Kidney epithelial cell (primary cell): ENCODE results near the gene MEIOB. TPM values are rescaled to one million over a fixed set of nuclear protein-coding genes. Genes with fewer than 3 reads are reported as not detected.
"Not testable (repeated sequence)": the region's sequence is repeated elsewhere in the genome, so short reads cannot be mapped to it uniquely, and the experiment has no call there.

ENCODE experiments used
- DNase-seq: peaks from one replicate; pipeline ENCODE4 v3.0.0-alpha.2; 2010; ENCODE audit warnings: low read depth
- H3K27me3 ChIP-seq: 2 replicates; pipeline ENCODE4 v1.6.0; 2011; ENCODE audit warnings: low read length; ENCODE audit not compliant: control insufficient read depth, insufficient read depth
- H3K36me3 ChIP-seq: 2 replicates; pipeline ENCODE4 v1.5.1; 2011; ENCODE audit warnings: low read length; ENCODE audit not compliant: control insufficient read depth, insufficient read depth
- H3K4me3 ChIP-seq: 2 replicates; pipeline ENCODE4 v1.5.1; 2011; ENCODE audit warnings: low read depth, mild to moderate bottlenecking, control low read depth, low read length
- total RNA-seq: library from RNA; depleted of rRNA; stranded (reverse); fragments of >200 nt; gene quantifications from 2 replicates; pipeline ENCODE4 v1.2.3, GENCODE V29; 2015
- TF ChIP-seq, protein P1 (sequence below): IDR thresholded peaks from 2 replicates; pipeline ENCODE4 v1.5.1; 2011; ENCODE audit warnings: mild to moderate bottlenecking, moderate library complexity, low read length, control low read depth, inconsistent platforms; ENCODE audit not compliant: insufficient read depth, poor library complexity, severe bottlenecking

MEIOB gene
- total RNA-seq, 1 donor from 2014 or later: 6.2 TPM

DNA sequence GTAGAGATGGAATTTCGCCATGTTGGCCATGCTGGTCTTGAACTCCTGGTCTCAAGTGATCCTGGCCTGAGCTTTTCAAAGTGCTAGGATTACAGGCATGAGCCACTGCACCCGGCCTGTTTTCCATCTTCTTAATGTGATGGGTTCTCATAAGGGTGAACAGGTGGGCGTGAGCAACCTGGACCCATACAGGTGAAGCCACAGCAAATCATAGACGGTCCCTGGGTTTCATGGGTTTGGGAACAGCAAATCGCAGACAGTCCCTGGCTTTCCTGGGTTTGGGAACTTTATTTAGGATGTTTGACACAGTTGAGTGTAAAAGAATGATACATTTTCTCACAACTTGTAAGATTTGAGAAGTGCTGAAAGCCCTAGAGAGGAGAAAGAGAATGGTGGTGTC, 12.9 kb upstream of the MEIOB start:
- no peak for DNase-seq
- TF ChIP-seq, protein P1, sequence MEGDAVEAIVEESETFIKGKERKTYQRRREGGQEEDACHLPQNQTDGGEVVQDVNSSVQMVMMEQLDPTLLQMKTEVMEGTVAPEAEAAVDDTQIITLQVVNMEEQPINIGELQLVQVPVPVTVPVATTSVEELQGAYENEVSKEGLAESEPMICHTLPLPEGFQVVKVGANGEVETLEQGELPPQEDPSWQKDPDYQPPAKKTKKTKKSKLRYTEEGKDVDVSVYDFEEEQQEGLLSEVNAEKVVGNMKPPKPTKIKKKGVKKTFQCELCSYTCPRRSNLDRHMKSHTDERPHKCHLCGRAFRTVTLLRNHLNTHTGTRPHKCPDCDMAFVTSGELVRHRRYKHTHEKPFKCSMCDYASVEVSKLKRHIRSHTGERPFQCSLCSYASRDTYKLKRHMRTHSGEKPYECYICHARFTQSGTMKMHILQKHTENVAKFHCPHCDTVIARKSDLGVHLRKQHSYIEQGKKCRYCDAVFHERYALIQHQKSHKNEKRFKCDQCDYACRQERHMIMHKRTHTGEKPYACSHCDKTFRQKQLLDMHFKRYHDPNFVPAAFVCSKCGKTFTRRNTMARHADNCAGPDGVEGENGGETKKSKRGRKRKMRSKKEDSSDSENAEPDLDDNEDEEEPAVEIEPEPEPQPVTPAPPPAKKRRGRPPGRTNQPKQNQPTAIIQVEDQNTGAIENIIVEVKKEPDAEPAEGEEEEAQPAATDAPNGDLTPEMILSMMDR: no peak
- Histone ChIP-seq H3K4me3 (no peak overlapping the region), H3K36me3 (no peaks in the 10 kb centered on the region), H3K27me3 (peaks cover 8% of the 10 kb centered on the region)

DNA sequence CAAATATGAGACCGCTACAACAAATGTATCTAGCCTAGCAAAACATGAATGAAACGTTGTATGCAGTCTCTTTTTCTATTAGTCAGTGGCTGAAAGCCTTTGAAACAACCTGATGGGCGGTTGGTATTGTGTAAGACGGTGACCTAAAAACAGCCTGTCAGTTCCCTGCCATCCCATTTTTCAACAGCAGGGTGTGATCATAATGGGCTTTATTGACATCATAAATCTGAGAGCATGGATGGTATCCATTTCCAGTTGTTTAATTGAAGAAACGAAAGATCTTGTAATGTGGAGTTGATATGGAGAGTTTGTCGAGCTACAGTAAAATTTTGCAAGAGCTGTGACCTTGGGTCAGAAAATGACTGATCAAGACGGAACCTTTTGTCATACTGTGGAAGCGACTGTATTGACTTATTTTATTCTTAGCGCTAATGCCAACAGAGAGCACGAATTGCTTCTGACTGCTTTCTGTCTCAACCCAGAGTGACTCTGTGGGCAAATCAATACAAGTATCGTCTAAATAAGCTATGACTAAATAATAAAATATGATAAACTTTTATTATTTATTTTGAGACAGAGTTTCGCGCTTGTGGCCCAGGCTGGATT, 12.3 kb upstream of the MEIOB start:
- TF ChIP-seq, protein P1: no peak
- no peaks in the 10 kb centered on the region for H3K36me3 ChIP-seq
- no peak for DNase-seq

DNA sequence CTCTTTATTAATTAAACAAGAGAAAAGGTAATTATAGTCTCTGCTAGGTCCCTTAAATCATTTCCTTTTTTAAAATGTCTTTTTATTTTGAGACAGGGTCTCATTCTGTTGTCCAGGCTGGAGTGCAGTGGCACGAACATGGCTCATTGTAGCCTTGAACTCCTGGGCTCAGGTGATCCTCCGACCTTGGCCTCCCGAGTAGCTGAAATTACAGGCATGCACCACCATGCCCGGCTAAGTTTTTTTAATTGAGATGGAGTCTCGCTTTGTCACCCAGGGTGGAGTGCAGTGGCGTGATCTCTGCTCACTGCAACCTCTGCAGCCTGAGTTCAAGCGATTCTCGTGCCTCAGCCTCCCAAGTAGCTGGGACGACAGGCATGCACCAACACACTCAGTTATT, 9.2 kb upstream of the MEIOB start:
- not testable (repeated sequence) for H3K36me3 ChIP-seq, DNase-seq, H3K27me3 ChIP-seq, H3K4me3 ChIP-seq

More for the DNA sequence above, 12.3 kb upstream of the MEIOB start:
- Histone ChIP-seq H3K4me3 (no peak overlapping the region), H3K27me3 (peaks cover 6% of the 10 kb centered on the region)

DNA sequence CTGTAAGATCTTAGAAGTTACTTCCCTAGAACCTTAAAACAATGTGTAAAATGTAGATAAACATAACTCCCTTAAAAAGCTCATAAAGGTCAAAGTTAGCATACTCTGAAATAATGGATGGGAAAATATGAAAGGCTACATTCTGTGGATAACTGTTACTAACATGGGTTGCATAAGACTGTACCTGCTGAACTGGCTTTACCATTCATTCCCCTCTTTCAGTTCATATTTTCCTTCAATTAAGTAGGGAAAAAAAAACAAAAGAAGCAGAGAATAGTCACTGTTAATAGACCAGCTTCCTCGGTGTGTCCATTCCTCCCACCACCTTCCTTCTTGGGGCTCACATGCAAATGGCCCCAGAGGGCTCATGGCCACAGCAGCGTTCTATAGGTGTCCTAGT, 7.5 kb upstream of the MEIOB start:
- no peak overlapping the region for H3K4me3 ChIP-seq
- TF ChIP-seq, protein P1: no peak
- DNase-seq: no peak
- H3K36me3 ChIP-seq: no peaks in the 10 kb centered on the region
- H3K27me3 ChIP-seq: peaks cover 3% of the 10 kb centered on the region

DNA sequence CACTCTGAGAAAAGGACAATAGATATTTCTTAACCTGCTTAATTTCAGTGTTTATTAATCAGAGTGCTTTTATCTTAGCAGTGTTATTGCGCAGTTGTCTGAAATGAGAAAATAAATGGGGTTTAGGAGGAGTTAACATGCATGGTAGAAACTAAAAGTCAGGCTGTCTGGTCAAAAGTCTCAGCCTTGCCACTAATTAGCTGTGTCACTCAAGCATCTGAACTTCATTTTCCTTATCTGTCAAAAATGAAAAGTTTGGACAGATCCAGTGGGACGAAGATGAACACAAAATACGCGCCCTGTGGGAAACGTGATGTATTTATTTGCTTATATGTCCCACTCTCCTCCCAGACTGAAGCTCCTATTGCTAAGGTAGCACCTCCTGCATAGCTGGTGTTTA, 6.3 kb upstream of the MEIOB start:
- H3K4me3 ChIP-seq: no peak overlapping the region
- H3K27me3 ChIP-seq: peaks cover 3% of the 10 kb centered on the region
- TF ChIP-seq, protein P1: no peak
- no peak for DNase-seq
- H3K36me3 ChIP-seq: no peaks in the 10 kb centered on the region

DNA sequence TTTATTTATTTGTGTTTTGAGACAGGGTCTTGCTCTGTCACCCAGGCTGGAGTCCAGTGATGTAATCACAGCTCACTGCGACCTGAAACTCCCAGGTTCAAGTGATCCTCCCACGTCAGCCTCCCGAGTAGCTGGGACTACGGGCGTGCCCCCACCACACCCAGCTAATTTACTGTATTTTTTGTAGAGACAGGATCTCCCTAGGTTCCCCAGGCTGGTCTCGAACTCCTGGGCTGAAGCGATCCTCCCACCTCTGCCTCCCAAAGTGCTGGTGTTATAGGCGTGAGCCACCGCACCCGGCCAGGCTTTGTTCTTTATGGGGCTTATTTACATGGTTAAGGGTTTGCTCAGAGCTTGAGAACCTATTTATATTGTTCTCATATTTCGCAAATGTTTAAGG, 5.8 kb upstream of the MEIOB start:
- TF ChIP-seq, protein P1: no peak
- DNase-seq: no peak
- H3K4me3 ChIP-seq: no peak overlapping the region
- H3K36me3 ChIP-seq: no peaks in the 10 kb centered on the region
- H3K27me3 ChIP-seq: peaks cover 3% of the 10 kb centered on the region
